Activated CD8-positive, alpha-beta memory T cell treated with anti-CD3 and anti-CD28 coated beads, Interleukin-2, amount 50 U/mL, for 48 hours (primary cell): ENCODE results near the gene CALB2.
"Not testable (repeated sequence)": the region's sequence is repeated elsewhere in the genome, so short reads cannot be mapped to it uniquely, and the experiment has no call there.

Source experiments
- DNase-seq: peaks from one replicate; pipeline ENCODE4 v3.0.0-alpha.2; 2020

Gene CALB2, protein sequence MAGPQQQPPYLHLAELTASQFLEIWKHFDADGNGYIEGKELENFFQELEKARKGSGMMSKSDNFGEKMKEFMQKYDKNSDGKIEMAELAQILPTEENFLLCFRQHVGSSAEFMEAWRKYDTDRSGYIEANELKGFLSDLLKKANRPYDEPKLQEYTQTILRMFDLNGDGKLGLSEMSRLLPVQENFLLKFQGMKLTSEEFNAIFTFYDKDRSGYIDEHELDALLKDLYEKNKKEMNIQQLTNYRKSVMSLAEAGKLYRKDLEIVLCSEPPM

DNA sequence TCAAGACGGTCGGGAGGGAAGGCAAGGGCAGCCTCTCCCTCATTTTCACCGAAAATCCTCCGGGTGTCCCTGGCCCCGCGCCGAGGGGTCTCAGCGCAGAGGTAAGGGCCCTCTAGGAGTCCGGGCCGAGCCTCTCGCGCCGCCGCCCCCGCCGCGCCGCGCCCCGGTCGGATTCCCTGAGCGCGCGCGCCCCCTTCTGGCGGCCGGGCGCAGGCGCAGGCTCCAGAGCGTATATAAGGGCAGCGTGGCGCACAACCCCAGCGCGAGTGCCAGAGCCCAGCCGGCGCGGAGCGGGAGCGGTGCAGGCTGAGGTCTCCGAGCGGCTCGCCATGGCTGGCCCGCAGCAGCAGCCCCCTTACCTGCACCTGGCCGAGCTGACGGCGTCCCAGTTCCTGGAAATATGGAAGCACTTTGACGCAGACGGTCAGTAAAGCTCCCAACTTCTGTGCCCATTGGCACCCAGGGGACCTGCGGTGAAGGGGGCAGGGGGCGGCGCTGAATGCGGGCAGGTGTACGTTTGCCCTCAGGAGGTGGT is at the start of gene CALB2:
CALB2 (plus strand) TSS at position 260 of the 535 bp plus-strand sequence; CDS start at position 330, 70 bp downstream.
- DNase-seq = peak; percentile 92

DNA sequence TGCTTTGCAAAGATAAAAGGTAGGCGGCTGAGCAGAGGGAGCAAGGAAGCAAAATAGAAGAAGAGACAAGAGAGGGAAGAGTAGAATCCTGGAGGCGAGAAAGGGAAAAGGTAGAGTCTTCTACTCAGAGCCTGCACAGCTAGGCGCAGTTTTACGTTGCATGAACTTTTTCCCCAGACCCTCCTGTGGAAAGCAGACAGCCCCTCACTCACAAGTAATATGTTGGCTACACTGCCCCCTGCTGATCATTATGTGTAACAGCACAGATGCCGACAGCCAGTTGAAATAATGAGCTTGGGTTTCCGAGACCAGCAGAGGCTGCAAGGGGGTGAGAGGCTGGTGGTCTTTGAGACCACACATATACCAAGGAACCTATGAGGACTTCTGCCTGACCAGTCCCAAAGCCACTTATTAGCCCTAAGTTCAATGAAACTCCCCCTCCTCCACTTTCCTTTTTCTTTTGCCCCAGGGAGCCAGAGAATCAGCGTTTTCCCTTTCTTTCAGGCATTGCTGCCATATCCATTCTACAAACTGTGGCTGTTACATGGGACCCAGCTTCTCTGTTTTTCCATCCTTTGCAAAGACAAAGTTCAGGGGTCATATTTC is 46.9 kb upstream of the CALB2 start:
- DNase-seq = peak; percentile 53

DNA sequence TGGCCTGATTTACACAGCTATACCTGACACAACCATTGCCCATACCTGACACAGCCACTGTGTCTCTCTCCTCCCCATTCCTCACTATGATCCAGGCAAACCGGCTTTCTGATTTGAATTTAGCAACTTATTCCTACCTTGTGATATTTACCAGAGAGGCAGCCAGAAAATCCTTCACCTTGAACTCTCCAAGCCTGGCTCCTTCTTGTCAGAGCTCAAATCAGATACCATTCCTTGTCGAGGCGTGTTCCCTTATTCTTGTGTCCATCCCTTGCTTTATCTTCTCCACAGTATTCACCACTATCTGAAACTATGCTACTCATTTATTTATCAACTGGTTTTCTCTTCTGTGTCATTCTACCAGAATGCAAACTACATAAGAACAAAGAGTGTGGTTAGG is 44.9 kb upstream of the CALB2 start:
- DNase-seq = not testable (repeated sequence)

DNA sequence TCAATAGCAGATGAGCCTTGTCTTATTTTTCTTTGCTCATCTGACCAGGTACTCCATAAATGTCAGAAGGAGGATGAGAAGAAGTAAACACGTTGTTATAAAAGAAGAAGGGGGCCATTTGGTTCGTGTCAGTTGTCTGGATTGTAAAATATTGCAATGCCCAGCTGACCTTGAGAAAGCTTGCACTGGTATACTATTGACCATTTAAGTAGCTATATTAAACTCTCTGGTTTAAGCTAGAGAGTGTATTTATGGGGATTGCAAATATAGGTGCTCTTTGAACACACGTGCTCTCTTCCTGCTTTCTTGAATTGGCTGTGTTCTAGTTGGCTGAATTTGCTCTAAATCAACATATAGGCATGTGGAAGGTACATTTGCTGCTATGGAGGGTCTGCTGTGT is 43.3 kb upstream of the CALB2 start:
- no peak for DNase-seq

DNA sequence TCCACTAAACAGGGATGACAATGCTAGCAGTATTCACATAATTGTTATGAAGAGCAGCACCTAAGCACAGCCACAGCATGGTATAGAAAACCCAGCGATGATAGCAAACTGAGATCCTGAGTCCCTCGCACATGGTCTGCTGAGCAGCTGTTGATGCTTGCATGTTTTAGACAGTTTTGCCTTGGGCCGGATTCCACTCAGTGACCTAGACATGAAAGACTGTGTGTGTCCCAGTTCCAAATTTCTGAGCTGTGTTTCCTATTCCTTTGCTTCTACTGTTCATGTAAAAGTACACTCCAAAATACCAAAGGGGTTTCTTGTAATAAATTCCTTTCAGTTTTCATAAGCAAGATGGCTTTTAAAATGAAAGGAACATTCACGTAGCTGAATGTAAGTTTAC is 38.5 kb upstream of the CALB2 start:
- no peak for DNase-seq

DNA sequence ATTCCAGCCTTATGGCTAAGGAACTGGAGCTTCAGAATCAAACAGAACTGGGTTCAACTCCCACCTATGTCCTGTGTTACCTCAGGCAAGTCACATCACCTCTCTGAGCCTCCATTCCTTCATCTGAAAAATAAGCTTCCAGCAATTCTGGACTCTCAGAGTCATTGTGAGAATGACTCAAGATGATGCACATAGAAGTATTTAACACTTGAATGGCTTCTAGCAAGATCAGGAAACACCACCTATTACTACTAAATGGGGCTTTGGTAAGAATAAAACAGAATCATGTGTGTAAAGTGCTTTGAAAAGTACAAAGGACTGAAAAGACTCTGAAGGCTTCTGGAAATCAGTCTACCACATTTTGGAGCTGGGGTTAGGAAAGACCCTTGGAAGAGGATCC is 30.8 kb upstream of the CALB2 start:
- no peak for DNase-seq

DNA sequence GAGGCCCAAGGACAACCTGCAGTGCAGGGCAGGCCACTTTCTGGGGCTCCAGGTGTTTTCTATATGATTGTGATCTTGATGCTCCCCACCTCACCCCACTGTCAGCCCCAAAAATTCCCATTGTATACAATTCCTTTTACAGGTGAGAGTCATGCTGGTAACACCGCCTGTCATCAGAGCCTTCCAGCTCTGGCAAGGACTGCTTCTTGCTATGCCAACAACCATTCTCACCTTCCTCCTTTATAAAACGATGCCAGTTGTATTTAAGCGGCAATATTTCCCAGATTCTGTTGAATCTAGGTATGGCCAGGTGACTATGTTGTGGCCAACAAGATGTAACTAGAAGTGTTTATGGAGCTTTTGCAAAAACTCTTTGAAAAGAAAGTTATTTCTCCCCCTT is 30.4 kb upstream of the CALB2 start:
- DNase-seq = no peak

DNA sequence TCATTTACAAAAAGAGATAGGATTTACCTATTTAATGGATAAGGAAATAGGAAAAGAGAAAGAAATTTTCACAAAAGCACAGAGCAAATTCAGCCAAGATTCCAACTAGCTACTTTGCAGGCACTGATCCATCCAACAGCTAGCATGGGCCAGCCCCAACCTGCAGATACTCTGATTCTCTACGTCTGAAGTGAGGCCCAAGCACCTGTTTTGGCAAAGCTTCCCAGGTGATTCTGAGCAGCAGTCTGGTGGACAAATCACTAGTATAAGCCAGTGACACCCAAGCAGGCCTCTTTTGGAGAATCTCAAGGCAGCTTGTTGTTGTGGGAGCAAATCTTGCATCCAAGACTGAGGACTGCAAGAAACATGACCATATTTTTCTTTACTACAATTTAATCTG is 20.9 kb upstream of the CALB2 start:
- DNase-seq = no peak

DNA sequence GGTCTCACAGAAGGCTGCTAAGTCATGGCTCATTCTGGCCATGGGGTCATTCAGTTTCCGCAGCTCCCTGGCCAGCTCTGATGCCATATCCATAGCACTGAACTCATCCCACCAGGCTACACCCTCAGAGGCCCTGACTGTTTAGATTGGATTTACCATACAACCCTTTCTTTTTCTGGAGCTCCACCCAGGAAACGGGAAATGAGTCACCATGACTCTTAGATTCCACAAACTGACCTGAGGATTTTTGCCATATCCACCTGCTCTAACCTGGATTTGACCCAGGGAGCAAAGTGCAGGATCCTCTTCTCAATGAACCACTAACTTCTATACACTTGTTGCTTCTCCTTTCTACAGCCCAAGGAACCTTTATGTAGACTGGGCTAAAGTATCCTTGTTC is 20.3 kb upstream of the CALB2 start:
- no peak for DNase-seq

DNA sequence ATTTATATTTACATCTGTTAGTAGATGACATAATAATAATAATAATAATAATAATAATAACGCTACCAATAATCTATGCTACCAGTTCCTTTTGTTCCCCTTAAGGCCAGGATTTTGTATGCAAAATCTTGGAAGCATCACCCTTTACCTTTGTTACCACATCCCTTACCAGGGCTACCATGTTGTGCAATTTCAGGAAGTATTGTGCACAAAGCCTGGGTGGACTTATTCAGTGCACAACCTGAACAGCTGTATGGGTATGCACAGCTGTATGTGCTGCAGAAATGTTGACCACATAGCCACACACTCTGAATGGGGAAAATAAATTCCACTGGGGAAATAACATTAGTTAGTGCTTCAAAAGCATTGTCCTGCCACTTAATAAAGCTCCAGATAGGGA is 19.9 kb upstream of the CALB2 start:
- no peak for DNase-seq

DNA sequence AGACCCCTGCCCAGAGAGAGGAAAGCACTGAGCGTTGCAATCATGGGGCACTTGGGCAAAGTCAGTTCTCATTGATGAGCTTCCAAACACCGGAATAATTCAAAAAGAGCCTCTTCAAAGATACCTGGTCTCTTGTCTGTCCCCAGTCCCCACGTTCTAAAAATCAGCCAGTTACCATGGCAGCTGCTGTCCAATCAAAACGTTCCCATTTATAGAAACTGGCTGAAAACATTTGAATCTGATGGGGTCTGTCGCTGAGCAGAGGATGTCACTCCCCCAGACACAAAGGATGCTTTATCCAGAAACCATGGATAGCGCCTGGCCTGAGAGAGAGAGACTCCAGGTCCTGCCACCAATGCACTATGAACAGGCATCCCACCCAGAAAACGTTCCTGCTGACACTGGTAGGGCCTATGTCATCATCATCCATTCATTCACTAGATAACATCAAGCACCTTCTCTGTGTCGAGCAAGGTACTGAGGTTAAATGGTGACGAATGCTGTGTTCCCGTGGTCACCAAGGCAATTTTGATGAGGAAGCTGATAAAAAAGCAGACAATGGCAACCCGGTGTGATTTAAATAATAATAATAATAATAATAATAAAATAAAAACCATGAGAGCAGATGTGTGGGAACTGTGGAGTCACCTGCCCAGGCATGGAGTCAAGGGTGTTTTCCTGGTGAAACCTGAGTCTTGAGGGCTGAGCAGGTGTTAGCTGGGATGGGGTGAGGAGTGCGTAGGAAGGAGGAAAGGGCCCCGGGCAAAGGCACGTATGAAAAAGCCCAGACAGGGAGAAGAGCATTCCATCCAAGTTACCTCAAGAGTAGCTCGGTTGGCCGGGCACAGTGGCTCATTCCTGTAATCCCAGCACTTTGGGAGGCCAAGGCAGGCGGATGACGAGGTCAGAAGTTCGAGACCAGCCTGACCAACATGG is 19.0 kb upstream of the CALB2 start:
- no peak for DNase-seq

DNA sequence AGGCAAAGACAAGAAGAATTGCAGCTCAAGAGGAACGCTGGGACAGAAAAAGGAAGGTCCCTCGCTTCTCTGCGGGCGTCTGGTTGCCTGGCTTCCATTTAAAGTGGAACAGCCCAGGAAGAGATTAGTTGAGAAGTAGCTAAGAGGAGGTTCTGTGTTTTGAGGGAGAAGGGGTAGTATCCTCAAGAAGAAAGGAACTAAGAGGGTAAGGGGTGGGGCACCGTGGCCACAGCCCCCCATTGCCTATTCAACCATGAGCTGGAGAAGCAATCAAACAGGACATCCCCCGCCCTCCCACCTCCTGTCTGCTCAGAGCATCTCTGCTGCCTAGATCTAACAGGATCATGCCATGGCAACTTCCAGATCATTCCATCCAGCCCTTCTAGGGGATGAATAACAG is 18.1 kb upstream of the CALB2 start:
- DNase-seq = no peak

DNA sequence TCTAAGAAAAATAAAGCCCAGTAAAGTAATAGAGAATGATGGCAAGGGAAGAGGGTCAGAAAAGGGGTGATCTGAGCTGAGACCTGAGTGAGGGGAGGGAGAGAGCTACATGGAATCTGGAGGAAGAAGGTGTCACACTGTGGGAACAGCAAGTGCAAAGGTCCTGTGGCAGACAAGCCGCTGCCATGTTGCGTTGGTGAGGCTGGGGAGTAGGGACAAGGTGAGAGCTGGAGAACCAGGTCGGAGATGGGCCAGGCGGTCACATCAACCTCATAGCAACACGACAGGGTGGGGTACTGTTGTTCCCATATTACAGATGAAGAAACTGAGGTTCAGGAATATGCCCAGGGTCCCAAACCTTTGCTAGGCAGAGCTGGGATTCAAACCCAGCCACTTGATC is 16.6 kb upstream of the CALB2 start:
- no peak for DNase-seq

DNA sequence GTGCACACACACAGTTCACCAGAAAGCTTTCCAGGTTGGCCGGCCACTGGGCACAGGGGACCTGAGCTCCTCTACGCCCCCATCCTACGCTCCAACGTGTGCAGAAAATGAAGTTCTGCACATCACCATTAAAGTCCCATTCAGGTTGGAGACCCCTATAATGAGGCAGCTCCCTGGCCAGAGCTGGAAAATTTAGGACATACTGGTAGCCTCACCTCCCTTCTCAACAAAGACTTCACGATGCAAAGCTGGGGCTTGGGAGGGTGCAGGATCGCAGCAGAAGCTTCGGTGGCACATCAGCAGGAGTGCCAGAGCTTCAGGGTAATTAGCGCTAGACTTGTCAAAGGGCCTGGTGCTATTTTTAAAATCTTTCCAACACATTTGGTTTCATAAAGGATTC is 15.4 kb upstream of the CALB2 start:
- no peak for DNase-seq

DNA sequence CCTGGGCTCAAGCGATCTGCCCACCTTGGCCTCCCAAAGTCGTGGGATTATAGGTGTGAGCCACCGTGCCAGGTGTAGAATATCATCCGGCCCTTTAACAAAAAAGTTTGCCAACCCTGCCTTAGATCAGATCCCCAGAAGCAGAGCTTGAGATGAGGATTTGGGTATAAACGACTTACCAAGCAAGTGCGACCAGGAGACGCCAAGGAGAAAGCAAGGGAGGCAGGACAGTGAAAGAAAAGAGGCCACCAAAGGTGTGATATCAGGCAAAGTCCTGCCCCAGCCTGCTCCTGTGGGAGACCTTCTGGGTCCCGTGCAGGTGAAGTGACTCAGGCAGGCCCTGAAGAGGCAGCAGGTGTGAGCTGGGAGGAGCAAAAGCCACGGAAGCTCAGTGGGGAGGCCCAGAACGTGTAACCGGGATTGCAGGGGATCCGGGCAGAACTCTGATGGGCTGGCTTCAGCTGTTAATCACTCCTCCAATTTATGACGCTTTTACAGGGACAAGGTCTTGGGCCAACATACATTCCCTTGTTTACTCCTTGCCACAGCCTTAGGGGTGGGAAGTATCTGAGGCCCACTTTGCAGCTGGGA is 14.1 kb upstream of the CALB2 start:
- no peak for DNase-seq

DNA sequence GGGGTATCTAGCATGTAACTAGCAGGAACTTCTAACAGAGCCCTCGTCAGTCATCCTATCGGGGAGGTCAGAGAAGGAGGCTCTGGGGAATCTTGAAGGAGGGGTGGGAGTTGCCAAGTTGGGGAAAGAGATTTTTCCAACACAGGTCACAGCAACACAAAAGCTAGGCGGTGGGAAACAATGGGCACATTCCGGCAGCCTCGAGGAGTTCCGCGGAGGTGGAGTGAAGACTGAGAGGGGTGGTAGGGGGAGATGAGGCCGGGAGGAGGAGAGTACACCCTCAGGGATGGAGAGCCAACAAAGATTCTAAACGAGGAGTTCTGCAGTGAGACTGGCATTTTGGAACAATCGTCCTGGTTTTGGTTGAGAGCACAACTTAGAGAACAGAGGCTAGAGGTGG is 13.5 kb upstream of the CALB2 start:
- DNase-seq = no peak

DNA sequence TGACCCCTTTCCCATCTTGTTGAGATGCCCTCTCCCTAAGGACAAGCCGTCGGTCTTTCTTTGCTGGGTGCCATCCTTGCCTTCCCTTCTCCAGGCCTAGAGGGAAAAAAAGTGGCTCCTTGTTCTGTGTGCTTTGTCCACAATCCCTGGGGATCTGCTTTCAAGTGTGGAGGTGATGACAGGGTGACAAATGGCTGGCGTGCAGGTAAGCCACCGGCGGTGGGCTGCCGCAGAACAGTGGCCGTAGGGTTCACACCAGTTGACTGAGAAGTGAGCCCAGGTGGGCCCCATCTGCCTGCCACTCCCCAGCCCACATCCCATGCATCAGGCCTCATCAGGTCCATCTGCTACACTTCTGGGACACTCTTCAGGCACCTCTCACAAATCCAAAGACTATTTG is 11.4 kb upstream of the CALB2 start:
- DNase-seq = peak; percentile 23

DNA sequence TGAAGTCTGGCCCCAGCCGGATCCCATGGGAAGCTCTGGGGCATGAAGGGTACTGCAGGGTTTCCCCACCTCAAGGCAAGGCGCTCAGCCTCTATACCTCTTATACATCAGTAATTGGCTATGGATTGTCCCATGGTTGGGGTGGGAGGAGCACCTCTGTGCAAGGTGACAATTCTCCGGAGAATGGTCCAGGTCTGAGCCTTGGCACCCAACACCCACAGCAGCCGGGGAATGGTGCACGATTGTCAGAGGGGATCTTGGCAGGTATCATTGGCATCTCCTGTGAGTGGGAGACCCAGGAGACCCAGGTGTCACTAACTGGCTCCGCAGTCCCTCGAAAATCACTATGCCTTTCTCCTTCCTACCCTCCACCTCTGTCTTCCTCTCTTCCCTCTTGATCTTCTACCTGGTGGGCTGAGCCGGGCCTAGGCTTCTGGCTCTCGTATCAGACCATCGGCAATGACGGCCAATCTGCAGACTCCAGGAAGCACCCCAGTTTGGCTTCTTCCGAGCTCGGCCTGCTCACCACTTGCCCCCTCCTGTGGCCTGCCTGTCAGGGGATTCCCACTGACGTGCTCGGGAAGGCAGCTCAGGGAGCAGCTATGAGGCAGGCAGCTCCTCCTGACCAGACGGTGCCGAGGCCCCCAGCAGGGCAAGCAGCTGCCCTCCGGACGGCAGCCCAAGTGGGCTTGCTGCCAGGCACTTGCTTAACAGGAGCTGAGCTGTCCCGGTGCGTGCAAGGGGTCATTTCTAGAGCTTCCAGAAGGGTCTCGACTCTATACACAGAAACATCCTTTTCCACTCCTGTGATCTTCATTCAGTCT is 10.0 kb upstream of the CALB2 start:
- peak; percentile 20 for DNase-seq

DNA sequence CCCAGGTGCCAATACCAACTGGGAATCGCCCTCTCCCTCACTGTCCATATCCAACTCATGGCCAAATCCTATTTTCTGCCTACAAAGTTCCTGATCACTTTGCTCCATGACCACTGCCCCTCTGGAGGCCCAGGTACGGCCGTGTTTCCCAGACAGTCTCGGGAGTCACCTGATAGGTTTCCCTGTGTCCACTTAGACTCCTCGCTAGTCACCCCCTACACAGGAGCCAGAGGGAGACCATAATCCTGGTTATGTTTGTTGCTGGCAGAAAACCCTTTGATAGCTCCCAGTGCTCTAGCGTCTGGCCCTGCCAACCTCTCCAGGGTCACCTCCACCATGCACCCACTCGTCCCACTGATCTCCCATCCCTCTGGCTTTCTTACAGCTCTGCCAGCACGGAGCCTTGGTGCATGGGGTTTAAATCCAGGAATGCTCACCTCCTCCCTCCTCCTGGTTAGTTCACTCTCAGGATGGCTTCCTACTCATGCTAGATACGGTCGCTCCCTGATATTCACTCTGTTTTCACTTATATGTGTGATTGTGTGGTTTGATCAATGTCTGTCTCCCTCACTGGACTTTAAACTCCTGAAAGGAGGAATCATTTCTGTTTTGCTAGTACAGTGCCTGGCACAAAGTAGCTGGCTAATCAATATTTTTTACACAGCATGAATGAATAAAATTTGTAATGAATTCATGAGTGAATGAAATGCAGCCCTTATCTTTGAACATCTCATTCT is 7.5 kb upstream of the CALB2 start:
- DNase-seq = peak; percentile 15

DNA sequence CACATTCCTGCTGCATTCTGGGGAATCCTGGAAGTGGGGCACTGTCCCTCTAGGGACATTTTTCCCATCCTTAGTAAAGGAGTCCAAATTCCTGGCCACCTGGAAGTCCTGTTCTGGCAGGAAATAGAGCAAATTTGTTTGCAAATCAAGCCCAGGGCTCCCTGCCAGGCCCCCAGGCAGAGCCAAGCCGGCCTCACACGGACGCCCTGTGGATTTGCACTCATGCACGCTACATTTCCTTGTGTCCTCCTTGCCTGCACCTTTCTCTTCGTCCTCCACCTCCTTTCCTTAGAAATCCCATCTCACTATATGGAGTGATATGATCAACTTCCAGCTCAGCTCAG is 7.0 kb upstream of the CALB2 start:
- peak; percentile 0 for DNase-seq

DNA sequence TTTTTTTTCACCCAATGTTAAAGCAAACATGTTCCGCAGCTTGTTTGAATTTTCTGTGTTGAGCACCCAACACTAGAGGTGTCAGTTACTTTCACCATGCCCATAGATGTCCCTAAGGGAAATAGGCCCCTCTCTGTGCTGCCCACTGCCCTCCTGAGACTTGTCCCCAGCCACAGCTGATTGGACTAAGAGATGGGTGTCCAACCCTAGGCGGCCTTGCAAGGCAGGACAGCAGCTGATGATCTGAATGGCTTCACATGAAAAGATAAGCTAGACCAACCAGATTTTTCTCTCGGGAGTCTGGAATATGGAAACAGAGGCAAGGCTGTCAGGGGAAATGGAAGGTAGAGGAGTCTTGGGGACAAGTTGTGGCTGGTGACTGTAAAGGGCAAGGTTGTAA is 6.1 kb upstream of the CALB2 start:
- peak; percentile 32 for DNase-seq
